Ramos (cell line): ENCODE measurements around the gene FZD8.
"Not testable (repeated sequence)": the region's sequence is repeated elsewhere in the genome, so short reads cannot be mapped to it uniquely, and the experiment has no call there.

ENCODE experiments used
- in situ Hi-C: fragments of 300-500 bp; cut with MboI; formaldehyde crosslinking; loops from one replicate; pipeline ENCODE4 v1.14.3; 2022; ENCODE audit warnings: low sequenced_read_pairs; ENCODE audit not compliant: unreplicated experiment

FZD8 gene, protein sequence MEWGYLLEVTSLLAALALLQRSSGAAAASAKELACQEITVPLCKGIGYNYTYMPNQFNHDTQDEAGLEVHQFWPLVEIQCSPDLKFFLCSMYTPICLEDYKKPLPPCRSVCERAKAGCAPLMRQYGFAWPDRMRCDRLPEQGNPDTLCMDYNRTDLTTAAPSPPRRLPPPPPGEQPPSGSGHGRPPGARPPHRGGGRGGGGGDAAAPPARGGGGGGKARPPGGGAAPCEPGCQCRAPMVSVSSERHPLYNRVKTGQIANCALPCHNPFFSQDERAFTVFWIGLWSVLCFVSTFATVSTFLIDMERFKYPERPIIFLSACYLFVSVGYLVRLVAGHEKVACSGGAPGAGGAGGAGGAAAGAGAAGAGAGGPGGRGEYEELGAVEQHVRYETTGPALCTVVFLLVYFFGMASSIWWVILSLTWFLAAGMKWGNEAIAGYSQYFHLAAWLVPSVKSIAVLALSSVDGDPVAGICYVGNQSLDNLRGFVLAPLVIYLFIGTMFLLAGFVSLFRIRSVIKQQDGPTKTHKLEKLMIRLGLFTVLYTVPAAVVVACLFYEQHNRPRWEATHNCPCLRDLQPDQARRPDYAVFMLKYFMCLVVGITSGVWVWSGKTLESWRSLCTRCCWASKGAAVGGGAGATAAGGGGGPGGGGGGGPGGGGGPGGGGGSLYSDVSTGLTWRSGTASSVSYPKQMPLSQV

DNA sequence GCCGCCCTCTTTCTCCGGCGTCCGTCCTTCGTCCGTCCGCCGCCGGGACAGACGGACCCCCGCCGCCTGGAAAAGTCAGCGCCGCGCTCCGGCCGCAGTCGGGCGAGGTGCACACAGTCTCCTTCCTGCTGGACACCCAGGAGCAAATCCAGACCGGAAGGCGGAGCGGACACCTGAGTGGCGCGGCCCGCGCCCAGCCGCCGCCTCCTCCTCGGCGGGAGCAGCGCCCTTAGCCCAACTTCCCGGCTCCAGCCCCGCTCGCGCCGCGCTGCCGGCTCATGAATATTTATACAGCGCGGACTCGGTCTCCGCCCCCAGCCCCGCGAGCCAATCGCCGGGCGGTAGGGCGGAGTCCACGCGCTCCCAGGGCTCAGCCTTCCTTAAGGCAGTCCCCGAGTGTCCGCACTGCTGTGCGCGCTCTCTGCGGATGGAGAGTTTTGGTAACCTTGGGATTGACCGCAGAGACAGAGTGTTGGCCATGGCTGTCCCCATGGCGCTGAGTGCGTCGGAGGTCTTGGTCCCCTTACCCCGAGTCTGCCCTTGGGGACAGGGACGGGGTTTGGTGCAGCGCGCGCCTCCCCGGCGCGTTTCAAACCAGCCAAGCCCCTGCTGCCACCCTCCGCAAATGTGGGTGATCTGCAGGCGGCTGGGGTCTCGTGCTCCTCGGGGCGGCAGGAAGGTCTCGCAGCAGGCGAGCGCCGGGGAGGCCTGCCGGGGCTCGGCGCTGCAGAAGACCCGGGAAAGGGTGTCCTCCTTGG lies at the start of gene FZD8:
Gene FZD8, minus strand, starts transcription at position 262 of the 758 bp plus-strand sequence. CDS start 867 bp downstream, outside the sequence.
- in situ Hi-C loops = no loop called here

DNA sequence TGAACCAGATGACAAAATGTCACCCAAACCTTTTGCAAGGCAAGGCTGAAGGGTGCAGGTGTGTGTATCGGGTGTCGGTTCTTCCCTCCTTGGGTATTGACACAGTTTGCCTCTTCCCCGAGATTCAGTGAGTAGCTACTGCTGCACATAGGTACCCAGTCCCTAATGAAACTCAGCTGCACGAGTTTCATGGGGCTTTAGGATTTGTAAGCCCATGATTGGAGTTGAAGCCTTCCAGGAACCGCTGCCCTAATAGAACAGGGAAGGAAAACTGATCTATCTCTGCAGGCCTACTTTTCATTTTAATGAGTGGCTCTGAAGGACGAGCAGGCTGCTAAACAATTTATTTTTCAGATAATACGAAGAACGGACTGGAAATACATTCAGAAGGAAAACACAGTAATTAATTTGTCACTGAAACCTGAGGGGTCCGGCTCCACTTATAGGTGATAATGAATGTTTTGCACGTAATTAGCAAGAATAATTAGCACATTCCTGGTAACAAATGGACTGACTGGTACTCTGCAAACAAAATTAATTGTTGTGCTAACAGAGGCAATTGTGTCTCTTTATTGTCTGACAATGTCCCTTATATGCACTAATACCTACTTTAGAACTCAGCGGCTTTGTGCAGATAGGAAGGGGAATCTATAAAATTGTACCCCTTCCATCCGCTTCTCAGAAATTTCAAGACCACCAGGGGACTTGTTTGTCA lies 49.6 kb upstream of the FZD8 start:
- in situ Hi-C loops = no loop called here

DNA sequence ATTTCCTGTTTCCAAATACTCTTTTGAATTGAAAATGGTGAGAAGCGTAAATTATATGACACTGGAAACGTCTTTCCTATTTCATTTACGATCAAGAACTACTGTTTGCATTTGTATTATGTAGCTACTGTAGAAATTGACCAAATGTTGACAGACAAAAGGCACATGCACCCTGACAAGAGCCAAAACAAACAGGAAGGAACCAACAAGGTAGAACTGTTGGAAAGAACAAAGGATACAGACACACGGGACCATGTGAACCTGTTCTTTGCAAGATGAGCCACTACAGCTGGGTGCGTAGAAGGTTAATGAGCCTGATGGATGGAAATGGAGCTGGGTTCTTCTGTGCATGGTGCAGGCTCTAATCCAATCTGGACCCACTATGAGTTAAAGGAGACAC lies 48.4 kb upstream of the FZD8 start:
- in situ Hi-C loops = no loop called here

GRCh38 chr10:35685858-35686257 lies 43.8 kb upstream of the FZD8 start:
- in situ Hi-C loops = not testable (repeated sequence)

DNA sequence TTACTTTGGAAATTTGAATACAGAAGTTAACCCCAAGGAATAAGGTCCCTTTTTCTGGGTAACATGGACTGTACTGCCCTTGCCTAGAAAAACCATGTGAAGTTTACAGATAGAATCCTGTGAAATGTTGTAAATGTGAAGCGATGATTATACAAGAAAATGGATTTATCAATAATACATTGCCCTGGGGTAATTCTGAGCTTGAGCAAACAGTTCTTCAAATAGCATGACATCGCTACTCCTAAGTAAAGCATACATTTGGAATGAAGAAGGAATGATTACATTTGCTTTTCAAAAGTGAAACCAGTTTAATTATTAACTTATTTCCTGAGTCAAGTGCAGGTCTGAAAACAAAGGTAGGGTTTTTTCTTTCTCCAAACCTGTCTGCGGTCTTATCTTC lies 43.3 kb upstream of the FZD8 start:
- in situ Hi-C loops = no loop called here

GRCh38 chr10:35684586-35684985 lies 42.5 kb upstream of the FZD8 start:
- in situ Hi-C loops = no loop called here

DNA sequence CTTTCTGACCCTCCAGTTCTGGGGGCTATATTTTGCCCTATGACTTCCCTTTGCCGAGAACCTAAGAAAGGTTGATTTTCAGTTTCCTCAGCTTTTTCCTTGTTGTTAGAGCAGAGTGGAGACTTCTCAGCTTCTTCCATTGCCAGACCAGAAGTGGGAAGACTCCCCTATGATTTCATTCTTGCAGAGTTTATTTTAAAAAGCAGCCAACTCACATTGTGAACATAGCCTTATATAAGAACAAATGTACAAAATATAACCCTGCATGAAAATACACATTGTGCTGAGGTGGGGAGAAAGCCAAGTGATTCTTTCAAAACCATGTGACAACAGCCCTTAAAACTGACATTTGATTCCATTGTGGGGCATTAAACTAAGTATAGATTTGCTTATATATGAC lies 33.8 kb upstream of the FZD8 start:
- in situ Hi-C loops = no loop called here

- in situ Hi-C loops = no loop called here
Observed at GRCh38 chr10:35674843-35675242, 32.7 kb upstream of the FZD8 start.

GRCh38 chr10:35668865-35669650 lies 27.0 kb upstream of the FZD8 start:
- in situ Hi-C loops = no loop called here

DNA sequence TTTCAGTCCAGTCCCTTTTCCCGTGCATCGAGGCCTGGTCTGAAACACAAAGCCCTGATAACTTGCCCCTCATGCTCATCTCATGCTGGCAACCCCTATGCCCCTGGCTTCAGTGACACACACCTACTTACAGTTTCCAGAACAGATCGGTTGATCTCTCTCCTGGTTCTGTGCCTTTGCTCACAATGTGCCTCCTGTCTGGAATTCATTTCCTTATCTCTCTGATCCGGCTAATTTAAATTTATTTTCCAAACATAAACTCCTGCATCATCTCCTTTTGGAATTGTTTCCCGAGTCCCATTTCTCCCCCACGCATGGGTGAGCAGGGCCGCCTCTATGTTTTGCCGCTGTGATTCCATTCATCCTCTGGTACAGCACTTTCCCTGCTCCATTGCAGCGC lies 25.9 kb upstream of the FZD8 start:
- in situ Hi-C loops = no loop called here

DNA sequence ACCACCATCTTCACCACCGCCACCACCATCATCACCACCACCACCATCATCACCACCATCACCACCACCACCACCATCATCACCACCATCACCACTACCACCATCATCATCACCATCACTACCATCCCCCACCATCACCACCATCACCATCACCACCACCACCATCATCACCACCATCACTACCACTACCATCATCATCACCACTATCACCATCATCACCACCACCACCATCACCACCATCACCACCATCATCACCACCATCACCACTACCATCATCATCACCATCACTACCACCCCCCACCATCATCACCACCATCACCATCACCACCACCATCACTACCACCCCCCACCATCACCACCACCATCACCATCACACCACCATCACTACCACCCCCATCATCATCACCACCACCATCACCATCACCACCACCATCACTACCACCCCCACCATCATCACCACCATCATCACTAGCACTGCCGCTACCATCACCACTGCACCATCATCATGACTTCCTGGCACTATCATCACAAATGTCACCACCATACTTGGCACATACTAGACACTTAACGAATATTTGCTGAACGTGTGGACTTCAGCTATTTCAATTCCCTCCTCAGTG lies 25.3 kb upstream of the FZD8 start:
- in situ Hi-C loops = no loop called here

DNA sequence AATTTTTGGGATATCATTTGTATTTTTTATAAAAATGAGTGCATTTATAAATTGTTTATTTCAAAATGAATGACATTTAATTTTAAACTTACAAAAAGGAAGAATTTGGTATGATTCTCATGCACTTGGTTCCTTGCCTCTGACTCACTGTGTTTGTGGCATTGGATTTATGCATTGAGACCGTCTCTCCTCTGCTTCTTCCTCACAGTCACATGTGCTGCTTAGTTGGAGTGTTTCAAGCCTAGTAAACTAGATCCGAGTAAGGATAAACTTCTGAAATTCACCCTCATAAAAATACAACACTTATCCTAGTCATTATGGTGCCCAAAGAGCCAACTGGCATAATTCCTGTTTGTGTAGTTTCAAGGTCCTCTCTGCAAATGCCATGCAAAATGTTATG lies 19.1 kb upstream of the FZD8 start:
- in situ Hi-C loops = no loop called here

DNA sequence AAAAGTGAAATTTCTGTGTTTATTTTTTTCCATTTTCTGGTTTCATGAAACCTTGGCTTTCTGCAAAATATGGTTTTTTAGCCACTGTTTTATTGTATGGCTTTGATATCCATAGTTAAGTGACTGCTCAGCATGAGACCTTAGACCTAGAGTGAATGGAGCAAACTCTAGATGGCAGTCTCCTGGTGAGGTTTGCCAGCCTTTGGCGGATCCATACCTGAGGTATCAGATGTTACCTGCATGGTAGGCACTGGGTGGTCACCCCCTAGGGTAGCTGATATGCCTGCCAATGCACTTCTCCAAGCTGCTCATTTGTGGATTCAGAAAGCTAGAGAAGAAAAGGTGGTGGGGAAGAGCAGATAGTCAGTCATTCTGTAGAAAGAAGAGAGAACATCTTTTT lies 17.4 kb upstream of the FZD8 start:
- in situ Hi-C loops = no loop called here

DNA sequence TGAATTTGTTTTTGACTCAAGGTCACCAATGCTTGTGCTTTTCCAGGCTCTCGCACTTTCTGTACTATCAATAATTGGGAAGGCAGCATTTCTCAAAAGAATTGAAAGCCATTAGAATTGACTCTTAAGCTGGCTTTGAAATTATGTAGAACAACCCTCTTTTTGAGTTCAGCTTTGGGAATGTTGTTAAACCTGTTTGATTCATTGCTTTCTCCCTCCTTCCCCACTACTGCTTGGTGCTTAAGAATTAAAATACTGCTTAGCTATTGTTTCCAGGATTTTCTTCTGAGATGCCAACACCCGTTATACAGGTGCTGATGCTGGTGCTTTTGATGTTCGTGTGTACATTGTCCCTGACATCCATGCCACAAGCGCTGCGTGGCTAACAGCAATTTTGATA lies 15.5 kb upstream of the FZD8 start:
- in situ Hi-C loops = no loop called here

- in situ Hi-C loops = no loop called here
Observed at GRCh38 chr10:35652824-35653223, 10.7 kb upstream of the FZD8 start.

DNA sequence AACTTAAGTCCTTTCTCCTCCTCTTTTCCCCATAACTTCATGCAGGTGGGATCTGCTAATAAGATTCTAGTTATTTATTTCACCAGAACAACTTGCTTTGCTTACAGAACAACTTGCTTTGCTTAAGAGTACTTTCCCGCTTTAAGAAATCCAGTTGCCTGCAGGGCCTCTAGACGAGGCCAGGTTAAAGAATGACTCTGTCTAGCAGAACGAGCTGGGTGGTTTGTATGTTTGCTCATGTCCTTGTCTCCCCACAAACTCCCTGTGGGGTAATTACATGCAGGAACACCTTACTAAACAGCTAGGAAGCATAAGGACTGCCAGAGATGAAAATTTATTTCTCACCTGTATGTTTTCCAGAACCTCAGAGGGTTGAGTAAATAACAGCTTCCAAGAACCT lies 8.8 kb upstream of the FZD8 start:
- in situ Hi-C loops = no loop called here

DNA sequence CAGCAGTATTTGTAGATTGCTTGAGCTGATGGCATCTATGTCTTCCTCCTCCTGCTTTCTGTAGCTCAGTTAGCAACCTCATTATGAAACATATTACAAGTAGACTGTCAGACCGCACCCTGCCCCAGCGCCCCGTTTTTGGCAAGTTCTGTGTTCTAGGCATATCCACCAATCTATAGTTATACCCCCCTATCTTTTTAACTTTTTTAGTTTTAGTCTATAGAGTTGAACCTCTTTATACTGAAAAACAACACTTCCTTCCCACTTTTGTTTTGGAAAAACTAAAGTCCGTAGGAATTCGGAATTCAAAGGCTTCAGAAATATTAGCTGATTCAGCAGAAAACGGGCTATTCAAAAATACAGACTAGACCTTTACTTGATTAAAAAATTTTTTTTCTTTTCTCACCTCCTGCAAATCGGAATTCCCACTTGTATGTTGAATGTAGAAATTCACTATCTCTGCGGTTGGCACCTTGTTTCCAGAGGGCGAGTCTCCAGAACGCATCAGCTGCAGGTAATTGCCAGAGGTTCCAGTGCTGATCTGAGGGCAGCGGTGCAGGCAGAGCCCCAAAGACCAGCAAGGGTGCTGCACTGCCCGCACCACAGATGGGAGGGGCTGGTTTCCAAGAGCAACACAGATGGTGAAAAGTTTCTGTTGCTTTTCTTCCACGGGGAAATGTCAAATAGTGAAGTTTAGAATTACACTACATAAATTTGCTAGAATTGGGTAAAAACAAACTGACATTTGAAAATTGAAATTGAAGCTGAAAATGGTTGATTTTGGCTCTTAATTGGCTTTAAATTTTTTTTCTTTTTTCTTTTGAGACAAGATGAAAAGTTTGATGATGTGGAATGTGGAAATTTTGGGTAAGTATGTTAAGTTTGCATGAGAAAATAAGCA lies 2.2 kb upstream of the FZD8 start:
- in situ Hi-C loops = no loop called here
